Keratinocyte (primary cell): ENCODE results near the gene SIK3. TPM values are rescaled to one million over a fixed set of nuclear protein-coding genes. Genes with fewer than 3 reads are reported as not detected.

Source experiments
- DNase-seq: peaks from one replicate; pipeline ENCODE4 v3.0.0-alpha.2; 2011; ENCODE audit warnings: low read depth, missing footprints, low spot score
- FAIRE-seq: peaks from 2 replicates; lab custom pipeline; 2011; peaks lifted over from hg19 to GRCh38; lab: Jason Lieb, UNC
- H2AFZ ChIP-seq: 2 replicates; pipeline ENCODE4 v1.6.0; 2012; ENCODE audit warnings: low read length, control low read depth, inconsistent platforms; ENCODE audit not compliant: control insufficient read depth
- H3K27ac ChIP-seq: 2 replicates; pipeline ENCODE4 v1.5.1; 2011; ENCODE audit warnings: low read length; ENCODE audit not compliant: control insufficient read depth, insufficient read depth
- H3K27me3 ChIP-seq: 3 replicates; pipeline ENCODE4 v1.6.0; 2011; ENCODE audit warnings: low read length; ENCODE audit not compliant: control insufficient read depth, insufficient read depth; ENCODE audit errors: extremely low read depth
- H3K36me3 ChIP-seq, 2 experiments: 2 replicates in 1 of 2; 3 replicates in 1 of 2; pipeline ENCODE4 v1.5.1; 2011; ENCODE audit warnings: low read length in 2 of 2, mild to moderate bottlenecking in 1 of 2; ENCODE audit not compliant: control insufficient read depth in 2 of 2, insufficient read depth in 2 of 2; ENCODE audit errors: extremely low read depth in 1 of 2
- H3K4me1 ChIP-seq: 3 replicates; pipeline ENCODE4 v1.5.1; 2011; ENCODE audit warnings: low read length; ENCODE audit not compliant: control insufficient read depth, insufficient read depth; ENCODE audit errors: extremely low read depth
- H3K4me2 ChIP-seq: 3 replicates; pipeline ENCODE4 v1.6.0; 2011; ENCODE audit warnings: low read depth, low read length; ENCODE audit not compliant: control insufficient read depth, insufficient read depth; ENCODE audit errors: extremely low read depth
- H3K4me3 ChIP-seq, 3 experiments: fragments of 200-600 bp in 1 of 3; sonication (generic) in 1 of 3; 2 replicates in 2 of 3; 3 replicates in 1 of 3; pipeline ENCODE4 v1.5.1; 2011 to 2016; ENCODE audit warnings: low read length in 3 of 3, mild to moderate bottlenecking in 3 of 3, control low read depth in 2 of 3, inconsistent platforms in 1 of 3, low read depth in 1 of 3, mixed read lengths in 1 of 3, mixed run types in 1 of 3, moderate library complexity in 1 of 3; ENCODE audit not compliant: control insufficient read depth in 2 of 3, insufficient read depth in 2 of 3; ENCODE audit errors: extremely low read depth in 1 of 3
- H3K79me2 ChIP-seq: 2 replicates; pipeline ENCODE4 v1.6.0; 2012; ENCODE audit warnings: low read length; ENCODE audit not compliant: control insufficient read depth, insufficient read depth
- H3K9ac ChIP-seq: 3 replicates; pipeline ENCODE4 v1.6.0; 2011; ENCODE audit warnings: low read length; ENCODE audit not compliant: control insufficient read depth, insufficient read depth; ENCODE audit errors: extremely low read depth
- H3K9me1 ChIP-seq: 3 replicates; pipeline ENCODE4 v1.6.0; 2011; ENCODE audit warnings: low read length; ENCODE audit not compliant: control insufficient read depth, insufficient read depth; ENCODE audit errors: extremely low read depth
- H3K9me3 ChIP-seq: 2 replicates; pipeline ENCODE4 v1.5.1; 2012; ENCODE audit warnings: low read depth, low read length; ENCODE audit not compliant: control insufficient read depth
- H4K20me1 ChIP-seq: 3 replicates; pipeline ENCODE4 v1.6.0; 2011; ENCODE audit warnings: low read length; ENCODE audit not compliant: control insufficient read depth, insufficient read depth; ENCODE audit errors: extremely low read depth
- CTCF ChIP-seq, 3 experiments: IDR thresholded peaks in 1 of 3; conservative IDR thresholded peaks in 1 of 3; optimal IDR thresholded peaks in 1 of 3; 2 replicates in 2 of 3; 3 replicates in 1 of 3; pipeline versions ENCODE3 to v1.5.1; 2011; ENCODE audit warnings: low read length in 3 of 3, mild to moderate bottlenecking in 3 of 3, moderate library complexity in 2 of 3, control low read depth in 1 of 3, inconsistent platforms in 1 of 3; ENCODE audit not compliant: insufficient read depth in 2 of 3; ENCODE audit errors: extremely low read depth in 1 of 3
- EZH2 ChIP-seq: IDR thresholded peaks from one replicate; pipeline ENCODE4 v1.6.1; 2012; ENCODE audit warnings: inconsistent platforms, mild to moderate bottlenecking, low read length, moderate library complexity
- dilution Hi-C: fragments of 300-500 bp; cut with MboI; formaldehyde crosslinking; loops from one replicate; pipeline ENCODE4 v1.7.0; 2020; ENCODE audit warnings: low sequenced_read_pairs; ENCODE audit not compliant: extremely low pct_ligation_motif_present
- polyA plus RNA-seq, 5 experiments: library from polyadenylated mRNA; depleted of rRNA in 3 of 5; stranded (reverse) in 3 of 5; stranded (forward) in 1 of 5; unstranded in 1 of 5; fragments of >200 nt; gene quantifications; 1 replicate in 1 of 5; 2 replicates in 3 of 5; 3 replicates in 1 of 5; pipeline versions ENCODE4 v1.2.1 to v1.2.3, GENCODE V29; 2011 to 2012; ENCODE audit warnings: missing spikeins in 2 of 5, low read depth in 1 of 5, low replicate concordance in 1 of 5

SIK3 gene
- polyA plus RNA-seq, 1 donor (not counting 4 experiments of a cell fraction or from before 2014, with no cell fraction given): 8.2 TPM

GRCh38 chr11:117020869-117021564 is 77.2 kb downstream of the SIK3 start:
- Histone ChIP-seq H3K4me1 (peaks cover 12% of the 10 kb centered on the region), H3K4me2 (no peak overlapping the region), H3K9ac (no peak overlapping the region), H3K27me3 (no peaks in the 10 kb centered on the region), H3K9me3 (no peaks in the 10 kb centered on the region), H4K20me1 (no peaks in the 10 kb centered on the region), H3K36me3 (no peaks in the 10 kb centered on the region), H3K4me3 (no peak overlapping the region), H3K79me2 (peaks cover 62% of the 10 kb centered on the region), H3K27ac (no peak overlapping the region), H2AFZ (no peak overlapping the region), H3K9me1 (peaks cover 2% of the 10 kb centered on the region)
- FAIRE-seq: no peak
- dilution Hi-C loops: no loop called here
- TF ChIP-seq CTCF (optimal IDR thresholded peaks at IDR 0.05 in 1 of 3, IDR thresholded peaks at IDR 0.05 in 1 of 3, conservative IDR thresholded peaks at IDR 0.05 in 1 of 3; ENCODE audit: extremely low read depth in 1 of 3, insufficient read depth in 2 of 3, low read length in 3 of 3) (no peak), EZH2 (no peak)
- no peak for DNase-seq

- Histone ChIP-seq H4K20me1 (no peaks in the 10 kb centered on the region), H3K9ac (no peak overlapping the region), H3K79me2 (peaks cover 61% of the 10 kb centered on the region), H3K4me3 (no peak overlapping the region), H2AFZ (no peak overlapping the region), H3K4me2 (no peak overlapping the region), H3K36me3 (no peaks in the 10 kb centered on the region), H3K27me3 (no peaks in the 10 kb centered on the region), H3K4me1 (peaks cover 10% of the 10 kb centered on the region), H3K9me1 (peaks cover 2% of the 10 kb centered on the region), H3K9me3 (no peaks in the 10 kb centered on the region), H3K27ac (no peak overlapping the region)
- no peak for TF ChIP-seq CTCF (optimal IDR thresholded peaks at IDR 0.05 in 1 of 3, IDR thresholded peaks at IDR 0.05 in 1 of 3, conservative IDR thresholded peaks at IDR 0.05 in 1 of 3; ENCODE audit: extremely low read depth in 1 of 3, insufficient read depth in 2 of 3, low read length in 3 of 3)
- no peak for TF ChIP-seq EZH2
- DNase-seq (no peak), FAIRE-seq (no peak)
- dilution Hi-C loops: no loop called here
Observed at GRCh38 chr11:117020287-117020686, 77.9 kb downstream of the SIK3 start.
